GM12878 (cell line): ENCODE results near the gene PSAP. TPM values are rescaled to one million over a fixed set of nuclear protein-coding genes. Genes with fewer than 3 reads are reported as not detected.

Source experiments
- ATAC-seq: fragments of 200-7000 bp; cut with Tn5 transposase; 3 replicates; pipeline ENCODE4 v1.9.1; 2020; ENCODE audit warnings: mild to moderate bottlenecking, moderate library complexity
- BruUV-seq: library from RNA; stranded (reverse); fragments of 400-500 nt; replicated peaks from 2 replicates; lab custom pipeline; 2021; lab: Mats Ljungman, UMichigan
- CTCF ChIA-PET: fragments of 300-600 bp; sonication (Branson Sonifier 250); formaldehyde crosslinking; extraction: SDS; loops from one replicate; lab custom pipeline; 2021; ENCODE audit warnings: inconsistent platforms; lab: Yijun Ruan, JAX
- POLR2A ChIA-PET: fragments of 350-600 bp; formaldehyde crosslinking; extraction: SDS; loops from one replicate; lab custom pipeline; 2021; ENCODE audit warnings: inconsistent platforms; lab: Charles Lee
- RAD21 ChIA-PET: fragments of 300-600 bp; sonication (Branson Sonifier 250); formaldehyde crosslinking; loops from one replicate; lab custom pipeline; 2023; ENCODE audit warnings: antibody characterized with exemption; ENCODE audit not compliant: unreplicated experiment; lab: Charles Lee
- SMC1A ChIA-PET: fragments of 300-600 bp; sonication (Branson Sonifier 250); formaldehyde crosslinking; loops from one replicate; lab custom pipeline; 2023; ENCODE audit not compliant: unreplicated experiment, uncharacterized antibody; lab: Charles Lee
- DNase-seq: peaks from one replicate; pipeline ENCODE4 v3.0.0-alpha.2; 2011; ENCODE audit warnings: low read depth, low spot score
- FAIRE-seq: peaks from 3 replicates; lab custom pipeline; 2011; peaks lifted over from hg19 to GRCh38; lab: Jason Lieb, UNC
- H2AFZ ChIP-seq: 2 replicates; pipeline ENCODE4 v1.6.0; 2011; ENCODE audit warnings: low read depth, low read length, control low read depth; ENCODE audit not compliant: control insufficient read depth
- H3K27ac ChIP-seq: 2 replicates; pipeline ENCODE4 v1.5.1; 2011; ENCODE audit warnings: control low read depth; ENCODE audit not compliant: control insufficient read depth, insufficient read depth
- H3K27me3 ChIP-seq, 2 experiments: replicated peaks in 1 of 2; 2 replicates each; pipeline versions ENCODE4 v1.6.0 to v1.6.1; 2011; ENCODE audit warnings: low read length in 1 of 2; ENCODE audit not compliant: control insufficient read depth in 2 of 2, insufficient read depth in 2 of 2
- H3K36me3 ChIP-seq, 2 experiments: 2 replicates each; pipeline ENCODE4 v1.5.1; 2011; ENCODE audit warnings: low read length in 1 of 2; ENCODE audit not compliant: control insufficient read depth in 2 of 2, insufficient read depth in 2 of 2
- H3K4me1 ChIP-seq: 2 replicates; pipeline ENCODE4 v1.6.1; 2011; ENCODE audit warnings: mild to moderate bottlenecking, low read length, moderate library complexity, mixed read lengths; ENCODE audit not compliant: control insufficient read depth, insufficient read depth
- H3K4me2 ChIP-seq: 2 replicates; pipeline ENCODE4 v1.6.0; 2011; ENCODE audit warnings: control low read depth; ENCODE audit not compliant: control insufficient read depth, insufficient read depth
- H3K4me3 ChIP-seq: fragments of 200-600 bp; sonication (generic); 2 replicates; pipeline ENCODE4 v1.5.1; 2016
- H3K79me2 ChIP-seq: 2 replicates; pipeline ENCODE4 v1.6.0; 2011; ENCODE audit warnings: low read length; ENCODE audit not compliant: control insufficient read depth, insufficient read depth
- H3K9ac ChIP-seq: 2 replicates; pipeline ENCODE4 v1.8.0; 2011; ENCODE audit warnings: low read length, control low read depth, mixed read lengths; ENCODE audit not compliant: control insufficient read depth, insufficient read depth
- H3K9me3 ChIP-seq: replicated peaks from 3 replicates; pipeline ENCODE4 v1.5.1; 2011; ENCODE audit warnings: mild to moderate bottlenecking, low read length; ENCODE audit not compliant: control insufficient read depth, insufficient read depth
- H4K20me1 ChIP-seq: 2 replicates; pipeline ENCODE4 v1.6.0; 2011; ENCODE audit not compliant: control insufficient read depth, insufficient read depth
- ATF7 ChIP-seq: fragments of 450-650 bp; IDR thresholded peaks from 2 replicates; pipeline ENCODE4 v1.6.1; 2016; ENCODE audit warnings: low read depth, mild to moderate bottlenecking
- BACH1 ChIP-seq: fragments of 450-650 bp; IDR thresholded peaks from 2 replicates; pipeline ENCODE4 v1.6.1; 2017; ENCODE audit warnings: mild to moderate bottlenecking, borderline replicate concordance
- BCL11A ChIP-seq: IDR thresholded peaks from 2 replicates; pipeline ENCODE4 v1.6.1; 2011; ENCODE audit warnings: low read depth, low read length
- CBX5 ChIP-seq: sonication (generic); IDR thresholded peaks from 2 replicates; pipeline ENCODE4 v1.6.1; 2016; ENCODE audit warnings: low read depth, moderate library complexity, mild to moderate bottlenecking, inconsistent platforms
- EED ChIP-seq: sonication (generic); IDR thresholded peaks from 2 replicates; pipeline ENCODE4 v1.6.1; 2016; ENCODE audit warnings: antibody characterized with exemption, low read depth
- IKZF1 ChIP-seq: fragments of 450-650 bp; conservative IDR thresholded peaks from 2 replicates; pipeline ENCODE4 v1.6.1; 2017; ENCODE audit warnings: antibody characterized with exemption, mild to moderate bottlenecking
- JUND ChIP-seq: IDR thresholded peaks from 2 replicates; pipeline ENCODE4 v1.6.1; 2012; ENCODE audit warnings: low read depth, mild to moderate bottlenecking, low read length, improper control_type of control experiment, moderate library complexity
- POU2F2 ChIP-seq: IDR thresholded peaks from 3 replicates; pipeline ENCODE4 v1.6.1; 2011; ENCODE audit warnings: low read depth, mild to moderate bottlenecking, low read length, borderline replicate concordance
- SPI1 ChIP-seq: IDR thresholded peaks from 2 replicates; pipeline ENCODE4 v1.6.1; 2011; ENCODE audit warnings: low read depth, mild to moderate bottlenecking, low read length, moderate library complexity, borderline replicate concordance; ENCODE audit not compliant: insufficient read depth
- SRF ChIP-seq, 2 experiments: IDR thresholded peaks; 2 replicates each; pipeline ENCODE4 v1.6.1; 2011; ENCODE audit warnings: low read depth in 2 of 2, low read length in 2 of 2, mild to moderate bottlenecking in 1 of 2, moderate library complexity in 1 of 2
- STAT3 ChIP-seq: IDR thresholded peaks from 2 replicates; pipeline ENCODE4 v1.6.1; 2011; ENCODE audit warnings: low read depth, low read length, improper control_type of control experiment
- TAF1 ChIP-seq: IDR thresholded peaks from 2 replicates; pipeline ENCODE4 v1.6.1; 2011; ENCODE audit warnings: mild to moderate bottlenecking, low read depth, low read length, borderline replicate concordance
- TBL1XR1 ChIP-seq: IDR thresholded peaks from 2 replicates; pipeline ENCODE4 v1.6.1; 2012; ENCODE audit warnings: low read depth, low read length, improper control_type of control experiment
- YBX1 ChIP-seq: fragments of 450-650 bp; IDR thresholded peaks from 2 replicates; pipeline ENCODE4 v1.6.1; 2016; ENCODE audit warnings: antibody characterized with exemption
- ZNF384 ChIP-seq: IDR thresholded peaks from 2 replicates; pipeline ENCODE4 v1.6.1; 2012; ENCODE audit warnings: low read depth, mild to moderate bottlenecking, low read length, improper control_type of control experiment, borderline replicate concordance
- ZZZ3 ChIP-seq: IDR thresholded peaks from 2 replicates; pipeline ENCODE4 v1.6.1; 2011; ENCODE audit warnings: low read depth; ENCODE audit not compliant: control insufficient read depth, insufficient read length
- WGBS: methylation state at CpG from one replicate; pipeline ENCODE4 v1.1.6; 2016; ENCODE audit warnings: low lambda C conversion rate; ENCODE audit not compliant: insufficient replicate concordance, insufficient coverage; ENCODE audit errors: missing lambda C conversion rate; 5-methylcytosine and 5-hydroxymethylcytosine counted together
- in situ Hi-C: fragments of 300-500 bp; cut with MboI; formaldehyde crosslinking; loops from 9 replicates; pipeline ENCODE4 v1.14.3; 2018; ENCODE audit warnings: mixed read lengths
- intact Hi-C: fragments of 100-400 bp; cut with micrococcal nuclease; formaldehyde crosslinking; loops from one replicate; pipeline ENCODE4 v1.14.2; 2022; ENCODE audit not compliant: unreplicated experiment
- polyA plus RNA-seq, 11 experiments: library from polyadenylated mRNA; depleted of rRNA in 4 of 11; unstranded in 6 of 11; stranded (reverse) in 5 of 11; fragments of >200 nt; fragmentation: Nextera tagmentation in 4 of 11; fragmentation: Illumina TruSeq in 1 of 11; extraction: Ambion mirVana in 4 of 11; extraction: Trizol in 1 of 11; gene quantifications; 1 replicate in 1 of 11; 2 replicates in 10 of 11; pipeline versions ENCODE4 v1.2.1 to v1.2.3, GENCODE V29; 2011 to 2016; ENCODE audit warnings: inconsistent platforms in 2 of 11, missing spikeins in 2 of 11, low read depth in 1 of 11
- total RNA-seq, 4 experiments: library from RNA; depleted of rRNA in 3 of 4; stranded (reverse); fragments of >200 nt in 3 of 4; fragmentation: Illumina TruSeq in 1 of 4; extraction: Trizol in 1 of 4; gene quantifications; 2 replicates each; pipeline versions ENCODE4 v1.2.1 to v1.2.3, GENCODE V29; 2013 to 2021
- TF ChIP-seq, protein P1 (sequence below): IDR thresholded peaks from 2 replicates; pipeline ENCODE4 v1.6.1; 2012; ENCODE audit warnings: low read depth, low read length, improper control_type of control experiment
- TF ChIP-seq, protein P2 (sequence below): IDR thresholded peaks from 2 replicates; pipeline ENCODE4 v1.6.1; 2011; ENCODE audit warnings: borderline replicate concordance, low read depth, mild to moderate bottlenecking, moderate library complexity, mixed read lengths, low read length; ENCODE audit not compliant: insufficient read depth; ENCODE audit errors: extremely low read length
- TF ChIP-seq, protein P3 (sequence below): IDR thresholded peaks from 2 replicates; pipeline ENCODE4 v1.6.1; 2011; ENCODE audit warnings: low read depth, mild to moderate bottlenecking, low read length, moderate library complexity, borderline replicate concordance; ENCODE audit errors: extremely low read depth
- TF ChIP-seq, protein P4 (sequence below): IDR thresholded peaks from 2 replicates; pipeline ENCODE4 v1.6.1; 2011; ENCODE audit warnings: mild to moderate bottlenecking, low read depth, low read length, moderate library complexity; ENCODE audit not compliant: insufficient replicate concordance

PSAP gene
- total and polyA plus RNA-seq, 10 of the 15 experiments (the other 5 are each of a cell fraction or from before 2014, with no cell fraction given) = 178 to 336 (median 286) TPM

DNA sequence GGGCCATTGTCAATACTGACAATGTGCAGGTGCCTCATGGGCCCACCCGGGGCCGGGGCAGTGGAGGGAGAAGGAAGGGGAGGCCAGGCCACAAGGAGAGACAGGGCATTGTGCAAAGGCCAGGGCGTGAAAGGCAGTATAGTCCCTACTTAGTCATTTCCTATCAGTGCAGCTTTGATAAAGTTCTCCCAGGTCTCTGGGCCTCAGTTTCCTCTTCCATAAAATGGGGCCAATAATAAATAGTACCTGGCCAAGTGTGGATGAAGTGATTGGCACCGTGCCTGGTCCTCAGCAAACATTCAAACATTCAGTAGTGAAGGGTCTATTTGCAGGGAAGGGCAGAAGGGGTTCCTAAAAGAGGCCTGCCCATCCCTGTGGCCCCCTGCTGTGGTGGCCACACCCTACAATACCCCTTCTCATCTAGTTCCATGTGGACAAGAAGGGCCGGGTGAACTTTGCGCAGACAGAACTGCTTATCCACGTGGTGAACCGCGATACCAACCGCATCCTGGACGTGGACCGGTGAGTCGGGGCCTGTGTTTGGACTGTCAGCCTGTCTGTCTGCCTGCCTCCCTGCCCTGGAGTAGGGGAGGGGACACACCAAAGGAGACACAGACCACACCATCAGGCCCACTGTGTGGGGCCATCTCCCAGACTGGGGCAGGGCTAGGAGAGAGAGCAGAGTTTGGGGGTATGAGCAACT, 40.9 kb downstream of the PSAP start (continued):
- TF ChIP-seq, protein P1, sequence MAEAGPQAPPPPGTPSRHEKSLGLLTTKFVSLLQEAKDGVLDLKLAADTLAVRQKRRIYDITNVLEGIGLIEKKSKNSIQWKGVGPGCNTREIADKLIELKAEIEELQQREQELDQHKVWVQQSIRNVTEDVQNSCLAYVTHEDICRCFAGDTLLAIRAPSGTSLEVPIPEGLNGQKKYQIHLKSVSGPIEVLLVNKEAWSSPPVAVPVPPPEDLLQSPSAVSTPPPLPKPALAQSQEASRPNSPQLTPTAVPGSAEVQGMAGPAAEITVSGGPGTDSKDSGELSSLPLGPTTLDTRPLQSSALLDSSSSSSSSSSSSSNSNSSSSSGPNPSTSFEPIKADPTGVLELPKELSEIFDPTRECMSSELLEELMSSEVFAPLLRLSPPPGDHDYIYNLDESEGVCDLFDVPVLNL = no peak
- TF ChIP-seq SRF (IDR thresholded peaks at IDR 0.05; ENCODE audit: low read depth in 2 of 2, low read length in 2 of 2) (no peak), EED (no peak), ATF7 (no peak), BACH1 (no peak), CBX5 (no peak), BCL11A (no peak), SPI1 (no peak)
- TF ChIP-seq, protein P2, sequence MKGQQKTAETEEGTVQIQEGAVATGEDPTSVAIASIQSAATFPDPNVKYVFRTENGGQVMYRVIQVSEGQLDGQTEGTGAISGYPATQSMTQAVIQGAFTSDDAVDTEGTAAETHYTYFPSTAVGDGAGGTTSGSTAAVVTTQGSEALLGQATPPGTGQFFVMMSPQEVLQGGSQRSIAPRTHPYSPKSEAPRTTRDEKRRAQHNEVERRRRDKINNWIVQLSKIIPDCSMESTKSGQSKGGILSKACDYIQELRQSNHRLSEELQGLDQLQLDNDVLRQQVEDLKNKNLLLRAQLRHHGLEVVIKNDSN = no peak
- TF ChIP-seq, all 136 proteins: peak for 0

DNA sequence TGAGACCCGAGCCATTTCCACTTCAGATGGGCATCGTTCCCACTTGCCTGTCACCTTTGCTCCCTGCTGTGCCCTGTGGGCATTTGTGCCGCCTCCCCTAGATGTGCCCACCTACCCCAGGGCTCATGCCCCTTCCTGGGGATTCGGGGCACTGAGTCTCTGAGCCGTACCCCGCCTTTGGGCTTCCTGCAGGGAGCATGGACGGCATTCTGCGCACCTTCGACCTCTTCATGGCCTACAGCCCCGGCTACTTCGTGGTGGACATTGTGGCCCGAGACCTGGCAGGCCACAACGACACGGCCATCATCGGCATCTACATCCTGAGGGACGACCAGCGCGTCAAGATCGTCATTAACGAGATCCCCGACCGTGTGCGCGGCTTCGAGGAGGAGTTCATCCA, 41.4 kb downstream of the PSAP start:
- RAD21 ChIA-PET = no interaction called here
- Histone ChIP-seq H3K27me3 (no peaks in the 10 kb centered on the region), H3K4me1 (peaks cover 6% of the 10 kb centered on the region), H2AFZ (no peak overlapping the region), H3K9me3 (no peaks in the 10 kb centered on the region), H3K4me3 (no peak overlapping the region), H3K27ac (no peak overlapping the region), H3K9ac (no peak overlapping the region), H3K4me2 (no peak overlapping the region), H4K20me1 (no peaks in the 10 kb centered on the region), H3K79me2 (no peaks in the 10 kb centered on the region), H3K36me3 (no peaks in the 10 kb centered on the region)
- POLR2A ChIA-PET = interaction anchor here (0.6 kb wide), 1 partner anchor 41 kb away, joined by 5 read pairs; no protein-coding TSS in a partner anchor
- in situ Hi-C loops (loop anchor here (5.0 kb wide), 1 partner anchor 497 kb away; no protein-coding TSS in a partner anchor), intact Hi-C loops (loop anchor here (5.0 kb wide), 1 partner anchor 102 kb away; no protein-coding TSS in a partner anchor)
- WGBS = 83% methylated on average over 25 of the region's 25 CpGs
- SMC1A ChIA-PET = no interaction called here
- DNase-seq = no peak
- CTCF ChIA-PET = interaction anchor here (1.0 kb wide), 1 partner anchor 82 kb away, joined by 3 read pairs; no protein-coding TSS in a partner anchor
- BruUV-seq = no TSS peak
- no peak for FAIRE-seq
- ATAC-seq = no peak
- TF ChIP-seq POU2F2 = no peak
- no peak for TF ChIP-seq JUND
- TF ChIP-seq ZZZ3 = no peak
- TF ChIP-seq, protein P3, sequence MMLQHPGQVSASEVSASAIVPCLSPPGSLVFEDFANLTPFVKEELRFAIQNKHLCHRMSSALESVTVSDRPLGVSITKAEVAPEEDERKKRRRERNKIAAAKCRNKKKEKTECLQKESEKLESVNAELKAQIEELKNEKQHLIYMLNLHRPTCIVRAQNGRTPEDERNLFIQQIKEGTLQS = no peak
- TF ChIP-seq ZNF384 = no peak
- TF ChIP-seq YBX1 = no peak
- TF ChIP-seq IKZF1 = no peak
- TF ChIP-seq, protein P4, sequence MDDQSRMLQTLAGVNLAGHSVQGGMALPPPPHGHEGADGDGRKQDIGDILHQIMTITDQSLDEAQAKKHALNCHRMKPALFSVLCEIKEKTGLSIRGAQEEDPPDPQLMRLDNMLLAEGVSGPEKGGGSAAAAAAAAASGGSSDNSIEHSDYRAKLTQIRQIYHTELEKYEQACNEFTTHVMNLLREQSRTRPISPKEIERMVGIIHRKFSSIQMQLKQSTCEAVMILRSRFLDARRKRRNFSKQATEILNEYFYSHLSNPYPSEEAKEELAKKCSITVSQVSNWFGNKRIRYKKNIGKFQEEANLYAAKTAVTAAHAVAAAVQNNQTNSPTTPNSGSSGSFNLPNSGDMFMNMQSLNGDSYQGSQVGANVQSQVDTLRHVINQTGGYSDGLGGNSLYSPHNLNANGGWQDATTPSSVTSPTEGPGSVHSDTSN = no peak
- TF ChIP-seq TBL1XR1 = no peak
- no peak for TF ChIP-seq SPI1
- TF ChIP-seq SRF (IDR thresholded peaks at IDR 0.05; ENCODE audit: low read depth in 2 of 2, low read length in 2 of 2) = no peak
- no peak for TF ChIP-seq STAT3
- TF ChIP-seq TAF1 = no peak
